H9 (cell line): ENCODE data around the gene ADAMTS17. TPM values are rescaled to one million over a fixed set of nuclear protein-coding genes. Genes with fewer than 3 reads are reported as not detected.

ENCODE experiments used
- DNase-seq: peaks from one replicate; pipeline ENCODE4 v3.0.0-alpha.2; 2017
- H2AFZ ChIP-seq: one replicate; pipeline ENCODE4 v1.6.1; 2013; ENCODE audit warnings: mild to moderate bottlenecking, low read length, control low read depth, moderate library complexity
- H2AK5ac ChIP-seq: 2 replicates; pipeline ENCODE4 v1.6.1; 2013; ENCODE audit warnings: low read length, control low read depth, mixed read lengths; ENCODE audit not compliant: insufficient read length
- H2BK120ac ChIP-seq: one replicate; pipeline ENCODE4 v1.6.1; 2013; ENCODE audit warnings: low read depth, mild to moderate bottlenecking, low read length, control low read depth, inconsistent platforms; ENCODE audit not compliant: poor library complexity, severe bottlenecking
- H2BK12ac ChIP-seq: 2 replicates; pipeline ENCODE4 v1.6.1; 2013; ENCODE audit warnings: low read length, control low read depth, mixed read lengths, low read depth; ENCODE audit not compliant: insufficient read length
- H2BK15ac ChIP-seq: 2 replicates; pipeline ENCODE4 v1.6.1; 2013; ENCODE audit warnings: low read depth, low read length, control low read depth
- H2BK20ac ChIP-seq: one replicate; pipeline ENCODE4 v1.6.1; 2013; ENCODE audit warnings: low read depth, mild to moderate bottlenecking, low read length, control low read depth, inconsistent platforms; ENCODE audit not compliant: poor library complexity, severe bottlenecking
- H2BK5ac ChIP-seq: 2 replicates; pipeline ENCODE4 v1.6.1; 2013; ENCODE audit warnings: low read length, control low read depth, mixed read lengths; ENCODE audit not compliant: insufficient read length
- H3K14ac ChIP-seq: 2 replicates; pipeline ENCODE4 v1.6.1; 2013; ENCODE audit warnings: low read length, control low read depth; ENCODE audit not compliant: insufficient read depth
- H3K18ac ChIP-seq: 2 replicates; pipeline ENCODE4 v1.6.1; 2013; ENCODE audit warnings: low read depth, mild to moderate bottlenecking, mixed read lengths, low read length, control low read depth; ENCODE audit not compliant: insufficient read length
- H3K23ac ChIP-seq: 2 replicates; pipeline ENCODE4 v1.6.1; 2013; ENCODE audit warnings: low read length, control low read depth, mixed read lengths, low read depth; ENCODE audit not compliant: insufficient read length
- H3K23me2 ChIP-seq: 2 replicates; pipeline ENCODE4 v1.6.1; 2013; ENCODE audit warnings: low read depth, mild to moderate bottlenecking, mixed read lengths, low read length, control low read depth; ENCODE audit not compliant: insufficient read length, poor library complexity, severe bottlenecking
- H3K27ac ChIP-seq: 2 replicates; pipeline ENCODE4 v1.5.1; 2013; ENCODE audit warnings: low read length, control low read depth, mixed read lengths, low read depth; ENCODE audit not compliant: insufficient read length
- H3K27me3 ChIP-seq: 2 replicates; pipeline ENCODE4 v1.6.1; 2013; ENCODE audit warnings: low read length, control low read depth, inconsistent platforms; ENCODE audit not compliant: insufficient read depth
- H3K4ac ChIP-seq: 2 replicates; pipeline ENCODE4 v1.6.1; 2013; ENCODE audit warnings: low read depth, mild to moderate bottlenecking, control low read depth, inconsistent platforms, low read length, moderate library complexity
- H3K4me1 ChIP-seq: 2 replicates; pipeline ENCODE4 v1.6.1; 2013; ENCODE audit warnings: low read length, control low read depth, inconsistent platforms; ENCODE audit not compliant: insufficient read depth
- H3K4me2 ChIP-seq: 2 replicates; pipeline ENCODE4 v1.6.1; 2013; ENCODE audit warnings: low read length, control low read depth, mixed read lengths; ENCODE audit not compliant: insufficient read length, insufficient read depth
- H3K56ac ChIP-seq: 2 replicates; pipeline ENCODE4 v1.6.1; 2013; ENCODE audit warnings: low read depth, mild to moderate bottlenecking, mixed read lengths, low read length, control low read depth; ENCODE audit not compliant: insufficient read length
- H3K79me1 ChIP-seq: 2 replicates; pipeline ENCODE4 v1.6.1; 2013; ENCODE audit warnings: low read depth, mild to moderate bottlenecking, moderate library complexity, low read length, control low read depth, inconsistent platforms; ENCODE audit not compliant: insufficient read depth, poor library complexity, severe bottlenecking
- H3K79me2 ChIP-seq: 2 replicates; pipeline ENCODE4 v1.6.1; 2013; ENCODE audit warnings: low read length, control low read depth, inconsistent platforms; ENCODE audit not compliant: insufficient read depth
- H3K9ac ChIP-seq: 2 replicates; pipeline ENCODE4 v1.6.1; 2013; ENCODE audit warnings: low read length, control low read depth, mixed read lengths; ENCODE audit not compliant: insufficient read length; ENCODE audit errors: extremely low read depth
- H3K9me3 ChIP-seq: one replicate; pipeline ENCODE4 v1.6.1; 2013; ENCODE audit warnings: low read depth, low read length, inconsistent platforms; ENCODE audit not compliant: control insufficient read depth
- H3T11ph ChIP-seq: one replicate; pipeline ENCODE4 v1.6.1; 2013; ENCODE audit warnings: mild to moderate bottlenecking, low read length, control low read depth, inconsistent platforms
- H4K20me1 ChIP-seq: one replicate; pipeline ENCODE4 v1.6.1; 2013; ENCODE audit not compliant: control insufficient read depth, insufficient read length, insufficient read depth
- H4K5ac ChIP-seq: 2 replicates; pipeline ENCODE4 v1.6.1; 2013; ENCODE audit warnings: low read depth, mild to moderate bottlenecking, mixed read lengths, low read length, control low read depth; ENCODE audit not compliant: insufficient read length
- H4K8ac ChIP-seq: replicated peaks from 2 replicates; pipeline ENCODE4 v1.6.1; 2013; ENCODE audit warnings: low read length, control low read depth, mixed read lengths, low read depth; ENCODE audit not compliant: insufficient read length
- H4K91ac ChIP-seq: 2 replicates; pipeline ENCODE4 v1.6.1; 2013; ENCODE audit warnings: low read depth, mild to moderate bottlenecking, moderate library complexity, mixed read lengths, low read length, control low read depth; ENCODE audit not compliant: insufficient read length
- H3K27ac Mint-ChIP-seq, 3 experiments: 2 replicates in 2 of 3; 3 replicates in 1 of 3; pipeline ENCODE4 v1.8.0; 2020 to 2021; ENCODE audit warnings: mixed read lengths in 3 of 3, mild to moderate bottlenecking in 1 of 3, moderate library complexity in 1 of 3
- H3K27me3 Mint-ChIP-seq: 2 replicates; pipeline ENCODE4 v1.8.0; 2021; ENCODE audit warnings: low read depth, mild to moderate bottlenecking, moderate library complexity, mixed read lengths
- H3K36me3 Mint-ChIP-seq, 3 experiments: 2 replicates in 2 of 3; 3 replicates in 1 of 3; pipeline ENCODE4 v1.8.0; 2020 to 2021; ENCODE audit warnings: low read depth in 3 of 3, mixed read lengths in 3 of 3; ENCODE audit not compliant: insufficient read depth in 1 of 3
- H3K4me1 Mint-ChIP-seq, 2 experiments: 2 replicates each; pipeline ENCODE4 v1.8.0; 2020; ENCODE audit warnings: mixed read lengths in 2 of 2
- H3K4me3 Mint-ChIP-seq, 2 experiments: 2 replicates in 1 of 2; 3 replicates in 1 of 2; pipeline ENCODE4 v1.8.0; 2020 to 2021; ENCODE audit warnings: mild to moderate bottlenecking in 2 of 2, mixed read lengths in 2 of 2, moderate library complexity in 1 of 2
- H3K9me3 Mint-ChIP-seq, 2 experiments: 2 replicates in 1 of 2; 3 replicates in 1 of 2; pipeline ENCODE4 v1.8.0; 2020; ENCODE audit warnings: mild to moderate bottlenecking in 2 of 2, mixed read lengths in 2 of 2, moderate library complexity in 1 of 2
- CTCF ChIP-seq: fragments of 200-600 bp; sonication (generic); conservative IDR thresholded peaks from 3 replicates; pipeline ENCODE4 v1.8.0; 2021; ENCODE audit warnings: antibody characterized with exemption, mild to moderate bottlenecking
- WGBS: extraction: QIAGEN DNeasy Blood & Tissue Kit; methylation state at CpG from one replicate; pipeline ENCODE4 v1.1.7; 2013; ENCODE audit warnings: missing lambda C conversion rate, low lambda C conversion rate, mixed read lengths; ENCODE audit not compliant: insufficient read length; ENCODE audit errors: extremely low coverage; 5-methylcytosine and 5-hydroxymethylcytosine counted together
- total RNA-seq: library from RNA; stranded (reverse); gene quantifications from 2 replicates; pipeline ENCODE4 v1.2.1, GENCODE V29; 2021

The ADAMTS17 gene
- total RNA-seq, 1 experiment from 2014 or later, result 2.9 TPM

GRCh38 chr15:100054539-100054938, 287.2 kb downstream of the ADAMTS17 start:
- H2AFZ ChIP-seq, result no peak overlapping the region
- no peak overlapping the region for H3K18ac ChIP-seq
- H3T11ph ChIP-seq, result no peak overlapping the region
- no peak overlapping the region for H2AK5ac ChIP-seq
- no peak overlapping the region for H4K5ac ChIP-seq
- no peaks in the 10 kb centered on the region for H3K79me2 ChIP-seq
- no peaks in the 10 kb centered on the region for H3K4me1 ChIP-seq
- no peak overlapping the region for H3K4me2 ChIP-seq
- no peak overlapping the region for H2BK5ac ChIP-seq
- no peaks in the 10 kb centered on the region for H4K20me1 ChIP-seq
- no peak overlapping the region for H3K4ac ChIP-seq
- Mint-ChIP-seq H3K27me3 (peaks cover 32% of the 10 kb centered on the region), H3K9me3 (no peaks in the 10 kb centered on the region), H3K4me1 (peaks cover 19 to 24% of the 10 kb centered on the region in 2 experiments), H3K4me3 (no peak overlapping the region), H3K27ac (no peak overlapping the region), H3K36me3 (no peaks in the 10 kb centered on the region; a peak in 1 of 7 replicates)
- H3K9me3 ChIP-seq, result no peaks in the 10 kb centered on the region
- no peak overlapping the region for H2BK15ac ChIP-seq
- H3K56ac ChIP-seq, result no peak overlapping the region
- H3K79me1 ChIP-seq, result no peaks in the 10 kb centered on the region
- no peak overlapping the region for H3K23ac ChIP-seq
- no peak overlapping the region for H3K9ac ChIP-seq
- no peak overlapping the region for H4K8ac ChIP-seq
- H3K27me3 ChIP-seq, result no peaks in the 10 kb centered on the region; the same call in 1 of the 2 replicates
- no peak overlapping the region for H4K91ac ChIP-seq
- H2BK20ac ChIP-seq, result no peak overlapping the region
- no peak for DNase-seq
- H3K27ac ChIP-seq, result no peak overlapping the region
- whole genome bisulfite sequencing, result no CpG with 5 or more reads among the region's 7 CpGs
- no peak overlapping the region for H2BK12ac ChIP-seq
- TF ChIP-seq CTCF, result no peak
- no peak overlapping the region for H3K14ac ChIP-seq
- no peak overlapping the region for H2BK120ac ChIP-seq
- no peaks in the 10 kb centered on the region for H3K23me2 ChIP-seq
